GM19438 (cell line): ENCODE results near the gene NHS.
"Not testable (repeated sequence)": the region's sequence is repeated elsewhere in the genome, so short reads cannot be mapped to it uniquely, and the experiment has no call there.

Source experiments
- ATAC-seq: cut with Tn5 transposase; IDR thresholded peaks from one replicate; pipeline ENCODE4 v1.9.1; 2021; ENCODE audit warnings: low read depth; ENCODE audit not compliant: unreplicated experiment

Gene NHS

GRCh38 chrX:17443556-17443955, 68.6 kb downstream of the NHS start:
- ATAC-seq = no peak

- ATAC-seq = not testable (repeated sequence)
These were observed 71.3 kb downstream of the NHS start for GRCh38 chrX:17446269-17446668.

GRCh38 chrX:17448188-17448587, 73.2 kb downstream of the NHS start:
- ATAC-seq = no peak

- no peak for ATAC-seq
These were observed 74.9 kb downstream of the NHS start for GRCh38 chrX:17449866-17450265.

GRCh38 chrX:17453788-17454187, 78.8 kb downstream of the NHS start:
- no peak for ATAC-seq

GRCh38 chrX:17456526-17456925, 81.5 kb downstream of the NHS start:
- ATAC-seq = no peak

GRCh38 chrX:17459008-17459611, 84.1 kb downstream of the NHS start:
- no peak for ATAC-seq

- ATAC-seq = no peak
These were observed 84.7 kb downstream of the NHS start for GRCh38 chrX:17459661-17460060.

GRCh38 chrX:17462881-17463280, 87.9 kb downstream of the NHS start:
- no peak for ATAC-seq

- ATAC-seq = no peak
These were observed 89.2 kb downstream of the NHS start for GRCh38 chrX:17464194-17464593.

- ATAC-seq = no peak
These were observed 90.2 kb downstream of the NHS start for GRCh38 chrX:17465201-17465600.

- no peak for ATAC-seq
These were observed 90.8 kb downstream of the NHS start for GRCh38 chrX:17465802-17466201.

GRCh38 chrX:17470136-17470535, 95.1 kb downstream of the NHS start:
- ATAC-seq = no peak

- ATAC-seq = no peak
These were observed 96.1 kb downstream of the NHS start for GRCh38 chrX:17471121-17471520.

- no peak for ATAC-seq
These were observed 96.9 kb downstream of the NHS start for GRCh38 chrX:17471861-17472260.

GRCh38 chrX:17472424-17472823, 97.4 kb downstream of the NHS start:
- no peak for ATAC-seq

- ATAC-seq = no peak
These were observed 98.0 kb downstream of the NHS start for GRCh38 chrX:17473021-17473420.

GRCh38 chrX:17474892-17475291, 99.9 kb downstream of the NHS start:
- no peak for ATAC-seq

- ATAC-seq = no peak
These were observed 100.6 kb downstream of the NHS start for GRCh38 chrX:17475449-17476217.

GRCh38 chrX:17476411-17476810, 101.4 kb downstream of the NHS start:
- no peak for ATAC-seq

- ATAC-seq = no peak
These were observed 106.1 kb downstream of the NHS start for GRCh38 chrX:17481086-17481485.

GRCh38 chrX:17484592-17484991, 109.6 kb downstream of the NHS start:
- ATAC-seq = no peak
